T-helper 2 cell (primary cell): Measurements from ENCODE around the gene SPAG17.

Source experiments
- DNase-seq, 5 experiments: peaks; one replicate each; pipeline versions ENCODE4 v3.0.0 to v3.0.0-alpha.2; 2012 to 2022
- total RNA-seq, 2 donors: gene quantifications; one replicate each; lab custom pipeline; 2026; lab: John Stamatoyannopoulos, UW

Gene SPAG17
- total RNA-seq = 0 reads per million in 2 donors

DNA sequence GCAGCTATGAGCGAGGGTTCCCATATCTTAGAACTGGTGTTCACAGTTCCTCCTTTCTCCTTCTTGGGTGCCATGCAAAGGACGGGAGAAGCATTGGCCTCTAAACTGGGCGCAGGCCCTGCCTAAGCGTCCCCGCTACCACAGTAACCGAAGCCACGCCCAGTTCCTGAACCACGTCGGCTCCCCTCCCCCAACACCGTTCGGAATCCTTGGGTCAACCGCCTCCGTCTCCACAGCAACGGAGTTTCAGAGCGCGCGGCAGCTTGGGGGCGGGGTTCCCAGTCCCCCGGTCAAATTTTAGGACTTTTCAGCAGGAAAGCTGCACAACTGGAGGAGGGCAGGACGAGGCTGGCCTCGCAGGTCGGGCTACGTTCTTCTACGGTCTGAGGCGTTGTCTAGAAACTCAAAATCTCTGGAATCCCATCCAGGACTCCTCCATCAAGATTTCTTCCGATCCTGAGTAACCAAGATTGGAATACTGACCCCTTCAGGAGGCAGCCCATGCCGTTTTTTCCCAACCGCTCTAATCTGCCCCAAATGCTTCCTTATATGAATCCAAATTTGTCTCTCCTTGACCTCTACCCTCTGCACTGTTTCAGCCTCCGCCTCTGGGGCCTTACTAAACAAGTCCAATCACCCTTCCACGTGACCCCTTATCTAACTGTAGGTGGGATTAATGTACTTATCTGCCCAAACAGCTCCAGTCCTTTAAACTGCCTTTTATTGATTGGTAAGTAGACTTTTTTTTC, at the start of gene SPAG17:
Gene SPAG17, minus strand, starts transcription at position 145 of the 749 bp plus-strand sequence. Its CDS starts 71 bp downstream, at position 74.
- peak in 1 of 5 experiments; percentile 17 for DNase-seq

DNA sequence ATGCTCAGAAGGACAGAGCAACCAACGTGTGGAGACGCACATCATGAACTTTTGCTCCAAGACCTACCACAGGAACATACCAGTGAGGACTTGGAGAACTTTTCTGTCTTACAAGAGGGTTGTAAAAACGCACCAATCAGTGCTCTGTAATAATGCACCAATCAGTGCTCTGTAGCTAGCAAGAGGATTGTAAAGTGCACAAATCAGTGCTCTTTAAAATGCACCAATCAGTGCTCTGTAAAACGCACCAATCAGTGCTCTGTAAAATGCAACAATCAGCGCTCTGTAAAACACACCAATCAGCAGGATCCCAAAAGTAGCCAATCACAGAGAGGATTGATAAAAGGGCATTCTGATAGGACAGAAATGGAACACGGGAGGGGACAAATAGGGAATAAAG, 40.4 kb upstream of the SPAG17 start:
- no peak for DNase-seq

DNA sequence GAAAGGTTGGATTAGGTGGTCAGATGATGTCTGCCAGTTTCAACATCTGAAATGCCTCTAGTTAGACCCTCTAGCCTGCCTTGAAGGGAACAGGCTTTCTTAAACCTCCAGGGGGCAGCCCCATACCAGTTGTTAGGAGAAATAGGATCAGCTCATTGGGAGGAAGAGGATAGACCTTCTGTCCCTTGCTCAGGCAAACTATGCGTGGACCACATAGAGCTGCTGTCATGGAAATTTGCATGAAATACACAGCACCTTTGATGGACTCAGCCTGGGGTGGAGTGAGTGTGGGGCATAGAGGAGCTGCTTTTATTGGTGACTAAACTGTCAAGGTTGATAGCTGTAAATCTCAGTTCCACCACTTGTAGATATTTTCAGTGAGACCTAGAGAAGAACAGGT, 38.4 kb upstream of the SPAG17 start:
- DNase-seq = no peak

DNA sequence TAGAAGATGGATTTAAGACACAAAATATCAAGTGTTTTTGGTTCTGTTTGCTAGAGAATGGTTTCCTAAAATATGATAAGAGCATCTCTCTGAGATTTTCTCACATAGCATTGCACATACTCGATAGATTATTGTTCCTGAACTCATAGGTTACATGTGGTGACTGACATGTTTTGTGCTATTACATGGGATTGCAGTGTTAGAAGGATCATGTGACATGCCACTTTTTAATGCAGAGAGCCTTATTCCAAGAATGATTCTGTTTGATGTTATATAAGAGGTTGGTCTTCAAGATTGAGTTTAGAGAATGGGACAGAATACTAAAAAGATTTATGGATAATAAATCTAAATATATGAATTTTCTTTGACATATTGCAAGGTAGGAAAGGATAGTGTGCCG, 34.4 kb upstream of the SPAG17 start:
- DNase-seq = no peak

DNA sequence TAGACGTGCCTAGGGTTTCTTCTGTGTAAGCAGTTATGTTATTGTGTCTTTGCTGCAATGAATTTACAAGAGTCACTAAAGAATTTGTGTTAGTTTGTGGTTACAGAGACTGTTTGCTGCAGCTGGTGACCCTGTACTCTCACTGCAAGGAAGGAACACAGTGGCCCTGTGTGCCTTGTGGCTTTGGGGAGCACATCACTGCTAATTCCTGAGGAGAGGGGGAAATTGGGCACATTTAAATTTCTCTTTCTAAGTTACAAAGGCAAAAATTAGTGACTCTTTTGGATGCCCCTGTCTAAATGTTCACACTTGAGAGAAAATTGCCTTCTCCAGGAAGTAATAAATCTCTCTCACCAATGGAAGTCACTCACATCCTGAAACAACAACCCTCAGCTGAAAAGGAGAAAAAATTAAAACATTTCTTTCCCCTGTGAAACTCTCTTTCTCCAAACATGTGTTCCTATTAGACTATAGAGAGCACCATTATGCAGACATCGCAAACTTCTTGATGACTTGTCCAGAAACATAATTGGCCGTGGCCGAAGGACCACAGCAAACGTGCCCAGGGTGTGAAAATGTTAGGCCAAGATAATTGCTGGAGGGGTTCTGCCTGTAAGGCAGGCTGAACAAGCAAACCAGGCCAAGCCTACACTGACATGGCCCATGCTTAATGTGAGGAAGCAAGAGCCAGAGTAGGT, 32.3 kb upstream of the SPAG17 start:
- no peak for DNase-seq

DNA sequence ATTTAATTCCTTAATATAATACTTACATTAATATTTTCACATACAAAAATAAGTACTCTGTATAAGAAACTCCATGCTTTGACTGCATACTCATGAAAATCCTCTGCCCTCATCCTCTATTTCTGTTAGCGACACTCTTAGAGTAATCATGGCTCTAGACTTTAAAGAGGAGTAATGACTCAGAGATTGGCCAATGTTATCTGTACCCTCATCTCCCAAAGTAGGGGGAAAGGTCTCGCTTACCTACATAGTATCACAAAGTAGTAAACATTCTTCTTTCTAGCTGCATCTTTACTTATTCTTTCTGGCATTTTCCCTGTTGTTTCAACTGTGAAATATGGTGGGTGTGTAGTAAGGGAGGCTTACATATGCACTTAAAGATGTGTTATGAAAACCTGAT, 29.8 kb upstream of the SPAG17 start:
- no peak for DNase-seq

DNA sequence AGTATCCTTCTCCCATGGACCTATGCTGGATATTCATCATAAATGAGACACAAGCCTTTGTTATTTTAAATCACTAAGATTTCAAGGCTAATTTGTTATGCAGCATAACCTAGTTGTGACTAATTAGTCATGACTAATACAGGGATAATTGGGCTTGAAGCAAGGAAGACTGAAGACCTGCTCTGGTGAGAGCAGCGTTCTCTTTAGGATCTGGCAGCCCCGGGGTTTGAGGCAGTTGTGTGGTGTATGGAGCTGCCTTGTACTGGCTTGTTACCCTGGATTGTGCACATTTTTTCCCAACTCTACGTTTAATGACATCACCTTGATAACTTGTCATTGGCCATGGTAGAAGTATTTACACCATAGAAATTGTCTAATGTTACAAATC, 25.7 kb upstream of the SPAG17 start:
- DNase-seq = no peak

DNA sequence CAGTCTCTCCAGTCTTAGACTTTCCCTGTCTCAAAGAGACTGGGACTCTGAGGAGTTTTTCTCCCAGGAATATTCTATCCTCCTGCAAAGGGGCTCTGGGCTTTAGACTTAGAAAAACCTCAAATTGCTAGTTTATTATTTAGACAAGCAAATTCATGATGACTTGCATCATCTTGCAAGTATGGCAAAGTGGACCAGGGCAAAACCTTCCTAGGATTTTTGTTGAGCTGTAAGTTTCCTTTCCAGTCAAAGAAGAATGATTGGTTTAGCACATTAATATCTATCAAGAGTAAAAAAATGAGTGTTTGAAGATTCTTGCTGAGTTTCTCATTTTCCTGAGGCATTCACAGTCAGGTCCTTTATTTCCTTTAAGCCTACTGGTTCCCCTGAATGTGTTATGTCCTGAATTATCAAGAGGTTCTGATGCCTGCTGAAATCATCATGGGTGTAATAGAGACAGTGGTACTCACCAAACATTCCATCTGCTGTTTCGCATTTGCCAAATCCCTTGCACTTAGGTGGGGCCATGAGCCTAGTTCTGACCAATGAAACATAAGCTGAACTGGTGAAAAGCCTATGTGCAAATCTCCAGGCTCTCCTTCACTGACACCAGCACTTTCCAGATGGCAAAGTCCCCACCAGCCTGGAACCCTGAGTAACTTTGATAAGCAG, 25.2 kb upstream of the SPAG17 start:
- DNase-seq = no peak

DNA sequence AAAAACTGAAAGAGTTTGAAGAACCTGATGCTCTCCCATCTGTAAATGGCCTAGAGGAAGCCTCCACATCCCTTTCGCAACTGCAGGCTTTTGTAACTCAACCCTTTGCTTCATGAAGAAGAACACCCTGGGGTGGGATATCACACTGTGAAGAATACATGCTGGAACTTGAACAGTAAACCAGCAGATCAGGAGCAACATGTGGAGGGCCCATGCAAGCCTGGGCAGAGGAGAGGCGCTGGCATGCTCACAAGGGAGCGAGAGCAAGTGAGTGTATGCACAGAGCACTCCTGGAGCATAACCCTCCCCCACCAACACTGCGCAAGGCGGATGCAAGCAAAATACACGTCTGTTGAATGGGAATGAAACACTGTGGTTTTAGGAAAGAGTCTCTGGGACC, 24.6 kb upstream of the SPAG17 start:
- DNase-seq = no peak

DNA sequence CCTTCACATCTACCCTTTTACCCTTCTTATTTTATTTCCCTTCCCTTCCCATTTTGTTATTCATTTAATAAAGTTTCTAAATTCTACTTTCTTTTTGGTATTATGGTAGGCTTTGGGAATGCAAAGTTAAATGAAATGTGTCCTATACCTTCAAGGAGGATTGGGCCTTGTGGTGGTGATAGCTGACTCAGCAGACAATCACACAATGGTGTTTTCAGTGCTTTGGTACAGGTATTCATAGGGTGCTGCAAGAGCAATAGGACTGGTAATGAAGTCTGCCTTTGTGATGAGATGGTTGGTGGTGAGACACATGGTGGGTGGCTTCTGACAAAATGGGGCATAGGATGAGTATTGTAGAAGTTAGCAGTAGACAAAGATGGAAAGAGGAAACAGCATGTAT, 21.9 kb upstream of the SPAG17 start:
- no peak for DNase-seq

DNA sequence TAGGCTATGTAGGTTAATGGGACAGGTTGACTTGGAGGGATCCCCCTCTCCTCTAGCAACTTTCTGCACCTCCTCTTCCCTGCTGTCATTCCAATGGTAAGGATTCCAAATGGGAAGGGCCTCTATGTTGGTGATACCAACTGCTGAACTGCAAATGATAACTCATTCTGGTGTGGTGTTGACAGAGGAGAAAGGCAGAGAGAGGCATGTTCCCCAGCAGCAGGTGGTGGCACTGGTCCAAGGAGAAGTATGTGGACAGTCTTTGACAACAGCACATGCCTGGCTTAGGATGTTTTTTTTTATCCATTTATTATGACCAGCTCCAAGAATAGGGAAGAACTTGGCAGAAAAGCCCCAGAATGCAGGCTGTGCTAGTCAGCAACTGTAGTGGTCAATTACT, 19.6 kb upstream of the SPAG17 start:
- DNase-seq = no peak

DNA sequence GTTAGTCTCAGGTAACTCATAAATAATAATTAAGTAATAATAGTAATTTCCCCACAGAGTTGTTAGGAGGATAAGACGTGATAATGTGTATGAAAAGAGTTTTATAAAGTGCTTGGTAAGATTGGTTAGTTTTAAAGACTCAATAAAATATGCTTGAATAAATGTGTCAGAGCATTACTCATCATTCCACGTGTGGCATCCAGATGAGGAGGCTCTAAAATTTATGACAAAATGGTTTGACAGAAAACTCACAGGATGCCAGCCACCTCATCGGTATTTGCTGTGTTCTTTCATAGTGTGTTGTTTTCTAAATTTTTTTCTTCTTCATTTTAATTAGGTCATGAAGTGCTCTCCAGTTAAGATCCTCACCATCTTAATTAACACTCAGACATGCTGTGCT, 19.1 kb upstream of the SPAG17 start:
- DNase-seq = no peak

DNA sequence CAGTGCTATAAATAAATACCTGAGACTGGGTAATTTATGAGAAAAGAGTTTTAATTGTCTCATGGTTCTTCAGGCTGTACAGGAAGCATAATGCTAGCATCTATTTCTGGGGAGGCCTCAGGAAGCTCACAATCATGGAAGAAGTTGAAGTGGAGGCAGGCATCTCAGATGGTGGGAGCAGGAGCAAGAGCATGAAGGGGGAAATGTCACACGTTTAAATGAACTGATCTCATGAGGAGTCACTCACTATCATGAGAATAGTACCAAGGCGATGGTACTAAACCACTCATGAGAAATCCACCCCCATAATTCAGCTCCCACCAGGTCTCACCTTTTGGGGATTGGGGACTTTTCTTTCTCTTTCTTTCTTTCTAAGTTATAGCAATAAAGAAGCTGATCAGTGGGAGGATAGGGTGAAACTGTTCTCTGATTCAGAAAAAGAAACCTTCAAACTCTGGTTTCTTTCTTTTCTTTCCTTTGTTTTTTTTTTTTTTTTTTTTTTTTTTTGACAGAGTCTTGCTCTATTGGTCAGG, 17.1 kb upstream of the SPAG17 start:
- no peak for DNase-seq

DNA sequence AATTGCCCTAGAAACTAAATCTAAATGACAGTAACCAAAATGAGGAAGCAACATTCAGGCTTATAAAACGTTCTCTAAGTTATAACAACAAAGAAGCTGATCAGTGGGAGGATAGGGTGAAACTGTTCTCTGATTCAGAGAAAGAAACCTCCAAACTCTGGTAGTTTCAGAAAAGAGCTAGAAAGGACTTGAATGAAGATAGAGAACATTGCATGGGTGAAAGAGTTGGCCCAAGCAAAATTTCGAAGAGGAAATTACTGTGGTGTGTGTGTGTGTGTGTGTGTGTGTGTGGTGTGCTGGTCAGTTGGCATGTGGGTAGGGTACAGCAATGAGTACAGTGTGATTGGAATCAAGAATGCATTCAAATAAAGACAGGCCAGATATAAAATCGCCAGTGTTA, 16.5 kb upstream of the SPAG17 start:
- DNase-seq = no peak

DNA sequence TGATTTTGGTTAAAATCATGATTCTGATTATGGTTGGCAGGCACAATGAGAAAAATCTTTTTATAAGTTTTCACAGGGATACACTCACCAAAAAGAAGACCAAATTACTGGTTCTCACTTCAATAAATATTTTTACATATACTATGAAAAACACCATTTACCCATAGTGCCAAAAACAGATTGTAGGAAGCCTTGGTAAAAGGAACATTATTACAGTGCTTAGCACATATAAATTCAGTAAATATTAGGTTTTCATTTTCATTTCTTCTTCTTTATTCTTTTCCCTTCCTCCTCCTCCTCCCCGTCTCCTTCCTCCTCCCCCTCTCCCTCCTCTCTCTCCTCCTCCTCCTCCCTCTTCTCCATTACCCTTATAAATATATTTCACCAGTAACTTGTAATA, 15.8 kb upstream of the SPAG17 start:
- DNase-seq = no peak

DNA sequence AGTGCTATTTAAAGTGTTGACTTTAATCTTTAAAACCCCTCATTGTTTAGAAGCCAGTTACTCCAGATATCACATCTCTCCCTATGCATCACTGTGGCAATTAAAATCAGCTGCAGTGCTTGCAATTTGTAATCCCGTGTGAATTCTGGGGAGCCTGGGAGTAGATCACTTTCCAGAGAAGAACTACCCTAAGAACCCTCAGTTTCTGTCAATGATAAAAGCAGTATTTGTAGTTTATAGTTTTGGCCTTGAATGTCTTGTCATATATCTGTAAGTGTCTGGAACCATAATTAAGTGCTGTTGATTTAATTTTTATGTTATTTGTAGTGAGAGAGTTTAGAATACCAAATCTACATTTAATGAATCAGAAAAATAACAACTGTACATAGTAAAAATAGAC, 5.5 kb upstream of the SPAG17 start:
- DNase-seq = no peak

DNA sequence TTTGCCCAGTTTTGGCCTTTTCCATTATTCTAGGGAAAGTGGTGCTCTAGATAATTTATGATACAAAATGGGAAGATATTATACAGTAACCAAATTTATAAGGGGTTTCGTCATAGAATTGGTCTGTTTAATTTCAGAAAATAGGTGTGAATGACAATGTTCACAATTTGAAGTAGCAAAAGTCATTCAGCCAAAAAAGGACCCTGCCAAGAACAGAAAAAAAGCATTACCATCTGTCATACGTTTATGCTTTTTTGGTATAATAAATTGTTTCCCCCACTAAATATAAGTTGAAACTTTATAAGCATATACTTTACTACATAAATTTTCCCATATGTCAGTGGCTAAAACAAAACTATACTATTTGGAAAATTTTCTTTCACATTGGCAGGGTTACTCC, 4.5 kb upstream of the SPAG17 start:
- no peak for DNase-seq

DNA sequence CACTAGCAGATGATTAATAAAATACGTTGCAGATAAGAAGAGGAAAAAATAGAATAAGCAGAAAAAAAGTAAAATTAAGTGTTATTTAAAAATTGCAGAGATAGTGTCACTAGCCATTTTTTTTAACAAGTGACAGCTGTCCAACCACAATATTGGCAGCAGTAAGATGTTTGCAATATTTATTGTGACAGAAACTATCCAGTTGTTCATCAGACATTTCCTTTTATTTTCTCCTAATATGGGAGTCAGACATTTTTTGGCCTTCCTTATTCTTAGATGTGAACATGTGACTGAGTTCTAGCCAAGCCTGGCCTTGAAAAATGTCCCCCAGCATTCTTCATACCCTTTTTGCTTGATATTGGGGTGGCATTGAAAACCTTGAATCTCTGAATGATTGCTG, 3.4 kb upstream of the SPAG17 start:
- no peak for DNase-seq

DNA sequence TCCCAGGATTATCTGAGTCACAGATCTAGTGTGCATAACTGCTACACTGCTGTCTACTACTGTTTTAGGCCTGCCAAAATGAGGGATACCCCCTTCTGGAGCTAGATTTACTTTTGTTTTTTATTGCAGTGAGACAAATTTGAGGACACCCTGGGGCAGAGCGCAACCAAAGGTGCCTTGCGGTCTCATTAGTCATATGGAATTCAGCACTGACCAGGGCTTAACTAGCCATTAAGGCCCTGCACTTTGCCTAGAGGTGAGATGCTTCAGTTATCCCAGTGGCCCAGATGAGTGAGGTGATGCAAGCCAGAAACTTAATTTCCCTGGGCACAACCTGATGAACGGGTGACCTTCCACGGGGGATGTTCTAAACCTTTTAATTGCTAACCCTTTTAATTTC, 998 bp upstream of the SPAG17 start:
- DNase-seq = no peak

DNA sequence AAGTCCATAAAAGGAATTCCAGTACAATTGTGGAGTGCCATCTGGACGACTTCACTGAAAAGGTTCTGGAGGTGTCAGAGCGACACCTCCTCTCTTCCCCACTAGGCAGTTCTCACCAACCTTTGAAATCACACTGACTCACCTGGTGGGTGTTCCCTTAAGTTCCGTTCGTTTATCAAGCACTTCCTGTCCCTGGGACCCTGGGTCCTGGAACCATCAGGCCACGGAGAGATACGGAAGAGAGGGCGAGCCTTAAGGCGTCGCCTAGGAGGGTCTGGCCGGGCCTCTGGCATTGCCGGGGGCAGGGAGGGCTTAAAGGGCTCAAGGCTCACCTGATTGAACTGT, 317 bp downstream of the SPAG17 start:
- no peak for DNase-seq

DNA sequence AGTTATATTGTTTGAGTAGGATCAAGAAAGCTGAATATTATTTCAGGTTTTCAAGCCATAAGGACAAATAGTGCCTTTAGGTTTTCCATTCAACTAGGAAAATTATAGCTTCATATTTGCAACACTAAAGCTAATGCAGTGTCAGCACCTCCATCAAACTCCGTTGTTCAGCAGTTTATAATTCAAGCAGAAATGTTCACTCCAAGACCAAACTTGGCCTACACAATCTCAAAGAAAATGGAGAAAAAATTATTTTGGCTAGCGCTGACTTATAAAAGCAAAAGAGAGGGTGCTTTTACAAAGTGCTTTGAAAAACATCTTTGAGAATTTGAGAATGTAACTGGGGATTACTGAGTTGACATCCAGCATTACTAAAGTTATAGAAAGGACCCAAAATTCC, 1.4 kb downstream of the SPAG17 start:
- no peak for DNase-seq

DNA sequence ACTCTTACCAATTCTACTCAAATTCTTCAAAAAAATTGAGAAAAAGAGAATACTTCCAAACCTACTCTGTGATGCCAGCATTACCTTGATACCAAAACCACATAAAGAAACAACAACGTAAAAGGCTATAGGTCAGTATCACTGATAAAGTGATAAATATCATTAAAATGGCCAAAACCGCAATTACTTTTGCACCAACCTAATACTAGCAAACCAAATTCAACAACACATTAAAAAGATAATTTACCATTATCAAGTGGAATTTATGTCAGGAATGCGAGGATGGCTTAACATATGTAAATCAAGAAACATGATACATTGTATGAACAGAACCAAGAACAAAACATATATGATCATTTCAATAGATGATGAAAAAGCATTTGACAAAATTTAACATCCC, 7.0 kb downstream of the SPAG17 start:
- DNase-seq = no peak

DNA sequence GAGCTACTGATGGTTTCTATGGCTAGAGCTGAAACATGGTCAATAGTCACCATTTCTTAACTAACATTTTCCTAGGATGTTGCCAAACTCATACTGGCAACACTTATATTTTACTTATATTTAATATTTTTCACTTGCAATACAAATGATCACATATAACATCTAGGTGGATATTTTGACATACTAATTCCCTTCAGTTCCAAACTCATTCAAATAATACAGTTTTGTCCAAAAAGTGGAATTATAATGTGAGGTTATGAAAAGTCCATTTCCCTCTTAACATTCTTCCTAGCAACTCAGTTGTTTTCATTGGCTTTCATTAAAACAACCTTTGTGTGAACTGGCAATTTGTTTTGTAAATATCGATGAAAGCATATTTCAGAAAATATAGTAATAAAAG, 16.0 kb downstream of the SPAG17 start:
- no peak for DNase-seq

DNA sequence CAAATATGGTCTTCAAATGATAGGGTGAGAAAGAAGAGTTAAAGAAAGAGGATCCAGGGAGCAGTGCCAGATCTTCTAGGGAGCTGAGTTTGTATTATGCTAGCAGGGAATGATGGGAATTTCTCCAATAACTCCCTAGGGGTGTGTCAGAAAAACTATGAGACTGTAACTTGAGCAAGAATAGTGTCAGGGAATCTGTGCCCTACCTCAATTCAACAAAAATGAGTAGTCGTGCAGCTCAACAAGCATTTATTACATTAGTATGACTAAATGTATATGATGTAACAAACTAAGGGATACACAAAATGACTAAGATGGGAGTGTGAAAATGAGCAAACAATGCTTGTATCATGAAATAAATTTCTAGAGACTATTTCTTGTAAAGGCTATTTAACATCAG, 24.2 kb downstream of the SPAG17 start:
- DNase-seq = no peak
